Activated CD4-positive, alpha-beta T cell treated with anti-CD3 and anti-CD28 coated beads for 1 hour (primary cell): ENCODE measurements around the gene IFI16.
"Not testable (repeated sequence)": the region's sequence is repeated elsewhere in the genome, so short reads cannot be mapped to it uniquely, and the experiment has no call there.

Experiments
- DNase-seq: peaks from one replicate; pipeline ENCODE4 v3.0.0-alpha.2; 2020

Gene IFI16

DNA sequence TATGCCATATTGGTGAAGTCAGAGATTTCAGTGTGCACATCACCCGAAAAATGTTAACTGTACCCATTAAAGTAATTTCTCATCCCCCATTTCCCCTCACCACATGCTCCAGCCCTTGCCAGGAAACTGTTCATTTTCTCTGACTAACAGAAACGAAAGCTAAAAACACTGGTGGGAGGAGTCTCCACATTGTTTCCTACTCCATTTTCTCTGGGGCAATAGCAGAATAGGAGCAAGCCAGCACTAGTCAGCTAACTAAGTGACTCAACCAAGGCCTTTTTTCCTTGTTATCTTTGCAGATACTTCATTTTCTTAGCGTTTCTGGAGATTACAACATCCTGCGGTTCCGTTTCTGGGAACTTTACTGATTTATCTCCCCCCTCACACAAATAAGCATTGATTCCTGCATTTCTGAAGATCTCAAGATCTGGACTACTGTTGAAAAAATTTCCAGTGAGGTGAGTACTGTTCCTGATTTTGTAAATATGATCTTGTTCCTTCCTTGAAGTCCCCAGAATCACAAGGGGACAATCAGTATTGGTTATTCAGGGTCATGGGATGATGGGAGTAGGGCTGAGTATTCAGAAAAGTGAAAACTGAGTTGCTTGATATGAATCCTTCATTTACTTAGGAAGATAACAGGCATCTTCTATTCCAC, at the start of gene IFI16:
Gene IFI16 (plus strand): TSS at position 204 of the 658 bp plus-strand sequence. CDS start 4,774 bp downstream, outside the sequence.
- DNase-seq, result peak; percentile 50

DNA sequence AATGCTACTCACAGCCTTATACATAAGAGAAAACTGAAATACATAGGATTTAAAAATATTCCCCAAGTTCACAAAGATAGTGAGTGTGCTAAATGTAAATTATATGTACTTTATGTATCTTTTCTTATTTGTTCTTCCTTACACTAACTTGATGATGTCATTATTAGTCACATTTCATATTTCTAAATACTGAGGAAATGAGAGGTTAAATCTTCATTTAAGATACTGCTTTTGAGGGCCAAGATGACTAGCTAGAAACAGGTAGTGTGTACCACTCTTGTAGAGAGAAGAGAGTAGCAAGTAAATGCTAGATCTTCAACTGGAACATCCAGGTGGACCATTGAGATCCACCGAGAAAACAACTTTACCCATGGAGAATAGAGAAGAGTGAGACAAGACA, 48.5 kb upstream of the IFI16 start:
- DNase-seq, result no peak

DNA sequence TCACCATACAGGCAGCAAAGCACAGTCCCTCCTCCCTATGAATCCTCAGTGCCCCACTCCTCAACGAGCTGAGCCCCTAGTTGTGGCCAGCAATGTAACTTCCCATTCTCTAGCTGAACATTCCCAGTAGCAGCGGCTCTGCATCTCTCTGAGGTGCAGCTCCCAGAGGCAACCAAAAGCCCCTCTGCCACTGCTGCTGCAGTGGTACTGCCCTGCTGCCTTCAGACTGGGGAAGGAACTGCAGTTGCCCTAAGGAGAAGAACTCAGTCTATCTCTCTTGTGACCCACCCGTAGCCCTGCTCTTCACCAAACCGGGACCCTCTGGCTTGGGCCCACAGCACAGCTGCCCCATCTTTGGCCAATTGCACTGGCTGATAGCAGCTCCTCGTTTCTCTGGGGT, 46.7 kb upstream of the IFI16 start:
- no peak for DNase-seq

DNA sequence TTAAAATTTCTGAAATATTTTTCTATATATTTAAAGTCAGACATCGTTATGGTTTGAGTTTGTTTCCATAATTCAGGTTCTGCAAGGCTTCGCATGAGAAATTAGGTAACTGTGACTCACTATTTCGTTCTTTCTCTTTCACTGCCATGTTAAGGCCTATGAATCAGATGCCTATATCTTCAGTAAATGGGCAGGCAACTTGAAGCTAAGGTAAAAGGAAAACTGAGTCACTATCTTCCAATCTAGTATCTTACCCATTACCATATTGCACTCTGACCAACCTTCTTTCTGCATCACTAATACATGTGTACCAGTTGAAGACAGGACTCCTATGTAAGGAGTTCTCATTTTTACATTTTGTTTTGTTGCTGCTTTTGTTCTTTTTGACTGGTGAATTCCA, 40.5 kb upstream of the IFI16 start:
- DNase-seq, result no peak

DNA sequence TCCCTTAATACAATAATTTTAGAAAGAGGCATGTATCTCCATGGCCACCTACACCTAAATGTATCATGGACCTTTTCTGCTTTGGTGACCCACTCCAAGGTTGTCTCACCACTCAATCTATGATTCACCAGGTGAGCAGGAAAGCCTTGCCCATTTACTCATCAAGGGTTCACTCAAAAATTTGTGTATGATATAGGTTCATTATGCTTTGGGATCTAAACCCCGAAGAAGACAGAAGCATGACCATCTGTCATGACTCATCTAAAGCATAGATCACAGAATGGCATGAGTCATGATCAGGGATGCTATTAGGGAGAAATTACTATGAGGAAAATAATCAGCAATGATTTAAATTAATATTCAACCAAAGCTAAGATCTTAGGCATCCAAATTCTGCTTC, 39.9 kb upstream of the IFI16 start:
- no peak for DNase-seq

DNA sequence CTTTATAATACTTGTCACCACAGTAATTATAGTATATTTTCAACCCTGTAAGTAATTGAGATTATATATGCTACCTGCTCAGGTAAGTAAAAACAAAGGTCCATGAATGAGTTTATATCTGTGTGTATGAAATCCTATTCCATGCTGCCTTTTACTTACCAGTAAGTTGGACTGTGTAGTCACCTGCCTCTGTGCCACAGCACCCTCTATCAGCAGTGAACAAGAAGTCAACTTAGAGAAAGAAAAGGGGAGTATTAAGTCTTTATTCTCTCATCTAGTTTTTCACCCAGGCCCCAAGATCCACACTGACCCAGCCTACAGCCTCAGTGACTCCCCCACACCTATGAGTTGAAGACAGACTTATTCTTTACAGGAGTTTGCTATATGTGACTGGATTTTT, 36.9 kb upstream of the IFI16 start:
- DNase-seq, result no peak

DNA sequence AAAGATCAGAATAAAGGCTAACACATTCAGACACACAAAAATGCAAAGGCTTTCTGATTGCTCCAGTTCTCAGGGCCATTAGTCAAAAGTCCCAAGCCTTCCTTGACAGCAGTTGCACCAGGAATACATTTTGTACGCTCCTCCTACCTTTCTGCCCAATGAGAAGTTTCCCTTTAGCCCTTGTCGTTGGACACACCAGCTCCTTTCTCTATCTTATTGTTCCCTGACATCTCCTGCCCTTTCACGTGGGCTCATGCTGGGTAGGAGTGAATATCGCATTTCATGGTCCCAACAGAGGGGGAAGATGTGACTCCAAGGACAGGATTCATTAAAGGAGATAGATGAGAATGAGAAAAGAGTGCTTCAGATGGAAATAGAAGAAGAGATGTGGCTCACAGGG, 33.5 kb upstream of the IFI16 start:
- no peak for DNase-seq

DNA sequence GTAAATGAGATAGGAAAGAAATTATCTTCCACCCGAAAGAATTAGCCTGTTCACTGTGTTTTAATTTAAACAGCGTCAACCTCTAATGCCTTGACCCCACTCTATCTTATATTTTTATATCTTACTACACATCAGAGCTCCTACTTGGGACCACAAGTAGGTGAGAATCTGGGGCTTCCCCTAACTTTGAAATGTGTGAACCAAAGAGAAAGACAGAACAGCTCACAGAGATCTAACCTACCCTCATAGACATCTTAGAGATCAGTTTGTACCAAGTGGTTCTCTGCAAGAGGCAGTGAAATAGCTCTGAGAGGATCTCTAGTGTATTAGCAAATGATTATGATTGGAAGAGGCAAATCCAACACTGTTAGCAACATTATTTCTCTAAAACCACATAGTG, 31.0 kb upstream of the IFI16 start:
- DNase-seq, result no peak

DNA sequence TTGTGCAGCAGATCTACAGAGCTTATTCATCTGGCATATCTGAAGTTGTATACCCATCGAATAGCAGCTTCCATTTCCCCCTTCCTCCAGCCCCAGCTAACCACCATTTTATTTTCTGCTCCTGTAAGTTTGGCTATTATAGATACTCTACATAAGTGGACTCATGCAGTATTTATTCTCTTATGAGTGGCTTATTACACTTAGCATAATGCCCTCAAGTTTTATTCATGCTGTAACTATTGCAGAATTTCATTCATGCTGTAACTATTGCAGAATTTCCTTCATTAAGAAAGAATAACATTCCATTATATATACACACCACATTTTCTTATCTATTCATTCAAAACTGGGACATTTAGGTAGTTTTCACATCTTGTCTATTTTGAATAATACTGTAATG, 30.5 kb upstream of the IFI16 start:
- no peak for DNase-seq

DNA sequence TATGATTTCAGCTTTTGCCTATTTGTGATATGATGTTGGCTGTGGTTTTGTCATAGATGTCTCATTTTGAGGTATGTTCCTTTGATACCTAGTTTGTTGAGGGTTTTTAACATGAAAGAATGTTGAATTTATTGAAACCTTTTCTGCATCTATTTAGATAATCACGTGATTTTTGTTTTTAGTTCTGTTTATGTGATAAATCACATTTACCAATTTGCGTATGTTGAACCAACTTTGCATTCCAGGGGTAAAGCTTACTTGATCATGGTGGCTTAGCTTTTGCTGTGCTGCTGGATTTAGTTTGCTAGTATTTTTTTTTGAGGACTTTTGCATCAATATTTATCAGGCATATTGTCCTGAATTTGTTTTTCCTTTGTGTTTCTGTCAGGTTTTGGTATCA, 26.5 kb upstream of the IFI16 start:
- DNase-seq, result no peak

DNA sequence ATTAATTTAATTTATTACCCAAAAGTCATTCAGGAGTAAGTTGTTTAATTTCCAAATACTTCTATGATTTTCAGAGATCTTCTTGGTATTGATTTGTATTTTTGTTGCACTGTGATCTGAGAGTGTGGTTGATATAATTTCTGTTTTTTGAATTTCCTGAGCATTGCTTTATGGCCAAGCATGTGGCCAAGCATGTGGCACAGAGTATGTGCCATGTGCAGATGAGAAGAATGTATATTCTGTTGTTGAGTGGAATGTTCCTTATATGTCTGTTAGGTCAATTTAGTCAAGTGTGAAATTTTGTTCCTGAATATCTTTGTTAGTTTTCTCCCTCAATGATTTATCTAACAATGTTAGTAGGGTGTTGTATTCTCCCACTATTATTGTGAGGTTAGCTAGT, 25.3 kb upstream of the IFI16 start:
- DNase-seq, result no peak

DNA sequence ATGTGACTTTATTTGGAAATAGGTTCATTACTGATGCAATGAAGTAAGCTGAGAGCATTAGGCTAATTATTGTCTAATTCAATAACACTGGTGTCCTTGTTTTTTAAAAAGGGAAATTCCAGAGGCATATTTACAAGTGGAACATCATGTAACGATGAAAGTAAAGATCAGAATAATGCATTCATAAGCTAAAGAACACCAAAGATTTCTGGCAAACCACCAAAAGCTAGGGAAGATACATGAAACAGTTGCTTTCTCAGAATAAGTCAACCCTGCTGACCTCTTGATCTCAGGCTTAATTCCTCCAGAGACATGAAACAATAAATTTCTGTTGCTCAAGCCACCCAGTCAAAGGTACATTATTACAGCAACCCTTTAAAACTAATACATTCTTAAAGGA, 20.3 kb upstream of the IFI16 start:
- DNase-seq, result no peak

DNA sequence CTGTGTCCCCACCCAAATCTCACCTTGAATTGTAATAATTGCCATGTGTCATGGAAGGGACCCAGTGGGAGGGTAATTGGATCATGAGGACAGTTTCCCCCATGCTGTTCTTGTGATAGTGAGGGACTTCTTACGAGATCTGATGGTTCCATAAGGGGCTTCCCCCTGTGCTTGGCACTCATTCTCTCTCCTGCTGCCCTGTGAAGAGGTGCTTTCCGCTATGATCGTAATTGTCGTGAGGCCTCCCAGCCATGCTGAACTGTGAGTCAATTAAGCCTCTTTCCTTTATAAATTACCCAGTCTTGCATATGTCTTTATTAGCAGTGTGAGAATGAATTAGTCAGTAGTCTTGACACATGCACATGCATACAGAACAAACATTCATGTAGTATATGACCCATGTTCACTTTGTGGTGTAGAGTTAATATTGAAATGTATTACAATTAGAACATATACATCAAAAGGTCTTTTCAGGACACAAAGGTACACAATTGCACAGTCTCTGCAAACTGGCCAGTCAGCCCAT, 16.9 kb upstream of the IFI16 start:
- DNase-seq, result no peak

DNA sequence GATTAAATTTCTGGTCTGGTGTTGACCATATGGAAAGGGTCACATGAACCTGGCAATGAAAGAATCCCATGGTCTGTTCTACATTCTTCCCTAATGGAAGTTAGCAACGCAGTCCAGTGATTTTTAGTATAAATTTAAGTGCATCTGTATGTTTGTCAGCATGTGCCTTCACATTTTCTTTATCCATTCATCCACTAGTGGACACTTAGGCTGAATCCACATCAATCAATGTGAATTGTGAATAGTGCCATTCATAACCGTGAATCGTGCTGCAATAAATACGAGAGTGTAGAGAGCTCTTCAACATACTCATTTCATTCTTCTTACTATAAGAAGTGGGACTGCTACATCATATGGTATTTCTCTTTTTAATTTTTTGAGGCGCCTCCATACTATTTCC, 12.7 kb upstream of the IFI16 start:
- DNase-seq, result no peak

DNA sequence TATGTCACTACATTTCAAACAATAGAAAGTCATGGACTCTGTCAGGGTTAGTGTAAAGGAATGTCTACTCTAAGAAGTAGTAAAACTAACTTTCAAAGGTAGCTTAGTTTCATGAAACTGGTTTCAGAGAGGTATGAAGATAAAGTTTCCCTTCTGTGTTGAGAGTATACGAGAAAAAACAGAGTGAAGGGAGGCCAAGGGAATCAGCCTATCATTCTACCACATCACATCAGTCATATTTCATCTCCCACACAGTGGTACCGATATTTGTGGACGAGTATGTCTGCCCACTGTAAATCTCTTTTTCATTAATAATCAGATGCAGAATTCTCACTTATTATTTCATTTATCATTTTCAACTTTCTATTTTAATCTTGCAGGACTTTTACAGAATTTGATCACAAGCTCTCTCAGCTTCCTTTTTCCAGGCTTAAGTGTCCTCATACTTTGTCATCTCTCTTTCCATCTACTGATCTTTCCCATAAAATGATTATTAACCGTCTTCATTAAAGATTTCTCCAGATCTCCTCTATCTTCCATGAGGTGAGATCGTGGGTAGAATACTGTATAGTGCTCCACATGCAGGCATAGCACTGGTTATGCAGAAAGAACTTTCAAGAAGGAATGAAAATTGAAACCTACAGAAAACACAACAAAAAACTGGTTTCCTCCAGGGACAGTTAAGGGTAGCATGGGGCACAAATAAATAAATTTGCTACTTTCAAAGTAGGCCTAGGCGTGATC, 11.5 kb upstream of the IFI16 start:
- DNase-seq, result no peak

DNA sequence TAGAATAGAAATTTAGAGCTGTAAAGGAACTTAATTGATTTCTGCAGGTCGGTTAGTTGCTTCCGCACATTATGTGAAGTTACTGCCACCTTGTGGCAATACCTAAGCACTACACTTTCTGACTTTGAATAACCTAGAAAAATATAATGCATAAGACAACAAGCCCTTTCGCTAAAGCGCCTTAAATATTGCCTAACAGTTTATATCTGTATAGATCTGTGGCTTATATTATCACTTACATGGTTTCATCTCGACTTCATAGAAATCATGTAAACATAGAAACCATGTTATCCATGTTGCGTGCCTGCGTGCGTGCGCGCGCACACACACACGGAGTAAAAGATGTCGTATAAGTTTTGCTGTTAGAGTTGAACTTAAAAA, 10.9 kb upstream of the IFI16 start:
- DNase-seq, result no peak

DNA sequence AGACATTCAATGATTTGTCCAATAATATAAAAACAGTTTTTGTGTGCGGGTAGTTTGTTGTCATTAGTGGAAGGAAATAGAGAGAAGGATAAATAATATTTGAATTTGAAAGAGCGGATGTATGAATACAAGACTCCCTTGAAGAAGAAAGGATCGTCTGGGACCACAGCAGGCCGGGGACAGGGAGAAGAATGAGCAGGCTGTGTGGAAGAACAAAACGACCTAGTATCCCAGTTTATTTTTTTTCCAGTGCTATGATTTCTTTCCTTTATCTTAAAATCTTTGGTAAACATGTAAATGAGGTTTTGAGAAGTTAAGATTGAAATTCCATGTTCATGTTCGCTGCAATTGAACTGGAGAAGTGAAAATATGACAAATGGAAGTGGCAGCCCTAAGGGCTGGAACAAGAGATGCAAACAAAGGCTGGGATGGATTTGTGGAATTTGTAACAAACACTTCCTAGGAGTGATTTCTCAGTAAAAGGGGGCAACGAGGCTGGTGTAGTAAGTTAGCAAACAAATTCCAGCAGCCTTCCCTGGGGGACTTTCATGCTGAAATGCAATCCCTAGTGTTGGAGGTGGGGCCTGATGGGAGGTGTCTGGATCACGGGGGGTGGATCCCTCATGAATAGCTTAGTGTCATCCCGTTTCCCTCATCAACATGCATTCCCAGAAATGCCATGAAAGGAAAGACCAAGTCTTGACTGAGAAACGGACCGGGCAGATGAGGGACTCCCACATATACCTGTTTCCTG, 10.2 kb upstream of the IFI16 start:
- DNase-seq, result no peak

DNA sequence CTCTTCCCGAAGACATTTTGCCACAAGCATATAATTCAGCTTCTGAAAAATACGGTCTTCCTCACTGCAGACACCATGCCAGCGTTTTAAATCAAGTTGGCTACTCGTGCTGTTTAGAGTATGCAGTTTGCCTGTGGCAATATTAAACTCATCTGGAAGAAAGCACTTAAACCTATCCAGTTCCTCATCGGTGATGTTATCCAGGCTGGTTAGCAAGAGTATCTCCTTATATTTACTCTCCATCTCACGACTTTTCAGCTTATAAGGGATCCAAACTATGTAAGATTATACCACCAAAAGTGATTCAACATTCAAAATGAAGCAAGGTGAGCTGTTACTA, 9.7 kb upstream of the IFI16 start:
- DNase-seq, result no peak

DNA sequence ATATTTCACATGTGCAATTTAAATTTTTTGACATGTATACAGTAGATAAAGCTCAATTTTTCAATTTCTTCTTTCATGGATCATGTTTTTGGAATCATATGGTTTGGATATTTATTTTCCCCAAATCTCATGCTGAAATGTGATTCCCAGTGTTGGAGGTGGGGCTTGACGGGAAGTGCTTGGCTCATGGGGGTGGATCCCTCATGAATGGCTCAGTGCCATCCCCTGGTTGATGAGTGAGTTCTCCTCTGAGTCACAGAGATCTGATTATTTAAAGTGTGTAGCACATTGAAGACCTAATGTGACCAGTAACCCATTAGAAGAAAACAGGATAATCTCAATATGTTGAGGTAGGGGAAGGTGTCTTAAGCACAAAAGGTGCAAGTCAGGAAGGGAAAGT, 9.1 kb upstream of the IFI16 start:
- DNase-seq, result no peak

DNA sequence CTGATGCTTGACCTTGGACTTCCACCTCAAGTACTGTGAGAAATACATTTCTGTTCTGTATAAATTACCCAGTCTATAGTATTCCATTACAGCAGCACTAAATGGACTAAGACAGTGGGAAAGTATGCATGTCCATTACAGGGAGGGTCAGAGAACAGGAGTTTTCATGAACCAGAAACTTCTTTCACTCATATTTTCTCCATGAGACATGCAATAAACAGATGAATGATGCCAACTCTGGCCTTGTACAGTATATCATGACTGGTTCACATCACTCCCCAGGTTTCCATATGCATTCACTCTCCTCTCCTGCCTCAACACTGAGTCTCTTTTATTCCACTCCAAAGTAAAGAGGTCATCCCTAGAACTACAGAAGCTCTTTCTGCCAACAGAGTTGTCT, 4.5 kb upstream of the IFI16 start:
- no peak for DNase-seq

DNA sequence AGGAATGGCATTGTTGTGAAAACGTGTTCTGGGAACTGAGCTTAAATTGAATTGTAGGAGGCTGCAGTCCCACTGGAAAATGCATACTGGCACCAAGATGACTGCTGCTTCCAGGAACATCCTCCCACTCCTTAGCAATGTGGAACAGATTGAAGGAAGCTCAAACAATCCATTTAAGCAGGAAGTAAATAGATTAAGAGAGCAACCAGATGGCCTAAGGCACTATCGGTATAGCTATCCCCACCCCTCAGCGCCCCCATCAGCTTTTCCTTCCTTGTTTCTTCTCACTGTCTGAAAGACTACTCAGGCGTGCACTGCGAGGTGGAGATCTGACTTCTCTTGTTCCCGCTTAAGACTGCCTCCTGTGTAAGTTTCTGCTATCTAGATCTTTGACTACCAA, 4.0 kb upstream of the IFI16 start:
- no peak for DNase-seq

DNA sequence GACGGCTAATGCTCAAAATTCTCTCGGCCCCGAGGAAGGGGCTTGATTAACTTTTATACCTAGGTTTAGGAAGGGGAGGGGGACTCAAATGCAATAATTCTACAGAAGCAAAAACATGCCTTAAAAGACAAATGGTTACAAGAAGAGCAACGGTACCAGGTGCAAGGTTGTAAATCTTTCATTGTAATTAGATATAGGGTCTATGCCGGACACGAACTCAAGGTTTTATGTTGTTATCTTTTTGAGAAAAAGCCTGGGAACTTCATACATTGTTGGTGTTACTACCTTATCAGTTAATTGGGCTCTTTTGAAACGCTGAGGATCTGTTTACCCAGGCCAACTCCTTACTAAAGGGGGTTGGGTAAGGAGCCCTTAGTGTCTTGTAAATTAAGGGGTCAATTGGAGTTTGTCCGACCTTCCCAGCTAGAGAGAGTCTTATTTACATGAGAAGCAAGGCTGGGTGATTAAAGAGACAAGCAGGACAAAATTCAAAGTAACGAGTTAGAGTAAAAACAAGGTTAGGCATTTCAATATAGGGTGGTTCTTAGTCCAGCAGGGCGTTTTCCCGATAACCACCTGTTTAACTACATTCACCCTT, 3.4 kb upstream of the IFI16 start:
- DNase-seq, result not testable (repeated sequence)

DNA sequence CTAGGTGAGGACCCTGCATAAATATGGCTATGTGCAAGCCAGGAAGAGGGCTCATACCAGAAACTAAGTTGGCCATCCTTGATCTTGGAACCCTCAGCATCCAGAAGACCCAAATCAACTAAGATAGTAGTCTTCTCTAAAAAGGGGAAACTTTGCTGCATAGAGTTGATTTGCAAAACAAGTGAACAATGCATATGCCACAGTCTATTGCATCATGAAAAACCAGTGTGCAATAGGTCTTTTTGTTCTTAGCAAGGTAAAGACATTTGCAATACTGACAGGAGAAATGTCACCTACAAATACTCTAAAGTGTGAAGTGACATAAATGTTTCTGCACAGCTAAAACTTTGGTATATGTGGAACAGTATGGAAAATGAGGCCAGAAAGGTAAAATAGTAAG, 2.0 kb upstream of the IFI16 start:
- DNase-seq, result no peak

DNA sequence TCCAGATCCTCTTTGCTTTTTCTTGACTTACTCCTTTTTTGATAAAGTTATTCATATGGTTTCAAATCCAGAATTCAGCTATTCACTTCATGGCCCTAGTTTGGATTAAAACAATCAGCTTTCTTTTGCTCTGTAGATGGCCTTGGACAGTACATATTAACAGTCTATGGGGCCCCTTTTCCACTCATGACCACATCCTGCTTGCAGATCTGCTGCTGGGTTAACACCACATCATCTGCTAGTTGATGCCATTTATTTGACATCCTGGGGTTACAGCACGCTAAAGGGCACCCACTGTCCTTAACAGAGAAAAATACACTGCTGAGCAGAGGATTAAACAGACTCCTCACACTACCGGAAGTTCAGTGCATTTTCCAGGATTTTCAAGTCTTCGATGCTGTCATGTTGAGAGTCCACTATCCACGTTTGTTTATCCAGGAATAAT, 941 bp upstream of the IFI16 start:
- DNase-seq, result peak; percentile 44
